ENCODE data around the gene BTRC. TPM values are rescaled to one million over a fixed set of nuclear protein-coding genes. Genes with fewer than 3 reads are reported as not detected.
"Not testable (repeated sequence)": the region's sequence is repeated elsewhere in the genome, so short reads cannot be mapped to it uniquely, and the experiment has no call there.

The BTRC gene
- total RNA-seq, 1 donor from 2014 or later: 33.4 TPM

- intact Hi-C loops (cut with DNase I): no loop called here
- ATAC-seq (ENCODE audit: poor library complexity) (no peak), DNase-seq (no peak)
These were observed 21.1 kb downstream of the BTRC start for GRCh38 chr10:101375076-101375475.

- no peak for ATAC-seq (ENCODE audit: poor library complexity)
- intact Hi-C loops (cut with DNase I): no loop called here
- DNase-seq: no peak
These were observed 25.8 kb downstream of the BTRC start for GRCh38 chr10:101379663-101380352.

DNA sequence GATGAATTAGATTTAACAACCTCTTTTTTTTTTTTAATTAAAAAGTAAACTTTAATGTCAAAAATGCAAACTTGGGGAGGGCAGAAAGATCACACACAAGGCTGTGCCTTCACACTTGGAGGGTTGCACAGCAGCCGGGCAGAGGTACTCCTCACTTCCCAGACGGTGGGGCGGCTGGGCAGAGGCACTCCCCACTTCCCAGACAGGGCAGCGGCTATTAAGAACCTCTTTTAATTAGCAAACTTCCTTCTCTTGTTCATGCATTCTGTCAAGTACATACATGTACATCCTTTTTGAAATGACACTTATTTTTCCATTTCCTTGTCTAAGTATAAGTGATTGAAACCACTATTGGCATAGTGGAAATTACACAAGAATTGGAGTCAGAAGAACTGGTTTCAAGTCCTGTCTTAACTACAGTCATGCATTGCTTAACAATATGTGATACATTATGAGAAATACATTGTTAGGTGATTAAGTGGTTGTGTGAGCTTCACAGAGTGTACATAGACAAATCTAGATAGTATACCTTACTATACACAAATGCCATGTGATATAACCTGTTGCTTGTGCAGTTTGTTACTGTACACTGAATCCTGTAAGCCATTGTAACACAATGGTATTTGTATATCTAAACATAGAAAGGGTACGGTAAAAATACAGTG, 26.5 kb downstream of the BTRC start:
- ATAC-seq (ENCODE audit: poor library complexity) (no peak), DNase-seq (no peak)
- intact Hi-C loops (cut with DNase I): no loop called here

DNA sequence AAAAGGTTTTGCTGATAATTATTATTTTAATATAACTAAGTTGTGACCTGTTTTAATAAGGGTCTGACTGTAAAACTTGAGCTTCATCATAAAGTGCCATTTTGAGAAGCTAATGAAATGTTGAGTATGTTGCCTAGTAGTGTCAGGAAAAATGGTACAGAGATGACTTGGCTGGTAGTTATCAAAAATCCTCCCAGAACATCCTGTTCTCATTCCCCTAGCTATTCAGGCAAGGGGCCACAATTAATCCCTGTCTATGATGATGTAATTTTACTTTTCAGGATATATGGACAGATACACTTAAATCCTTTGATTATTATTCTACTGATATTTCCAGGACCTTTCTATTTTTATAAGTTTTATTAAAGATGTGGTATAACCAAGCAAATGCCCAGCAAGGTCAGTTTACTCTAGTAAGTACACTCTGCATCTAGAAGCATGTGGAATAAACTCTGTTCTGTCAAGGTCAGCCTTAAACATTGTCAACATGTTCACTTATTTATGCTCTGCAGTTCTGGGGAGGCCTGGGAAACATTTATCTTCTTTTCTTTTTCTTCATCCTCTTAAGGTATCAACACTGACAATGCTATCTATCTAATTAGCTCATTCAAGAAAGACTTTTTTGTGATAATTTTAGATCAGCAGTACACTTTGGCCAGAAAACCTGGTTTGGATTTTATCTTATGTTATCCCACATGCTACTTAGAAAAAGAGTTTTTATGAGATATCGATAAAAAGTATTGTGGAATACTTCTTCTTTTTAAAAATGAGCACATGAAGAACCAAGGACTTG, 32.1 kb downstream of the BTRC start:
- ATAC-seq (ENCODE audit: poor library complexity): peak; percentile 80
- intact Hi-C loops (cut with DNase I): no loop called here

DNA sequence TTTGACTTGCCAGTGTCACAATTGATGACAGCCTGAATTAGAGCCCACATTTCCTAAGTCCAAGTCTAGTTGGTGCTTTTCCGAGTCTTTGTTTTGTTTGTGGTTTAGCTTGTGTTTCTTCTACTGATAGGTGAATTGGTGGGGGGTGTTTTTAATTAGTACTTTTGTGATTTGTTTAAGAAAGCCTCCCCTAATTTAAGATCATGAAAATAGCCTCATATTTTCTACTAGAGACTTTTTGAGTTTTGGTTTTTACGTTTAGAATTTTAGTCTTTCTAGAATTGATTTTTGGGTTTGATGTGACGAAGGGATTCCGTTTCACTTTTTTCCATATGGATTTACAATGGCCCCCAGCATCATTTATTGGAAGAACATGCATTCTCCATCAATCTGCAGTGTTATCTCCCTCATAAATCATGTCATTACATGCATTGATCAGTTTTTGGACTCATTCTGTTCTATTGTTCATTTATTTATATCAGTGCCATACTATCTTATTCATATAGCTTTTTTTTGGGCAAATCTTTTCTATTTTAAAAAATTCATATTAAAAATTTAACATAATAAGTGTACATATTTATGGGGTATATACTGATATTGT, 32.8 kb downstream of the BTRC start:
- ATAC-seq (ENCODE audit: poor library complexity): no peak
- intact Hi-C loops (cut with DNase I): no loop called here
- no peak for DNase-seq

More for the DNA sequence above, 32.1 kb downstream of the BTRC start:
- no peak for DNase-seq

DNA sequence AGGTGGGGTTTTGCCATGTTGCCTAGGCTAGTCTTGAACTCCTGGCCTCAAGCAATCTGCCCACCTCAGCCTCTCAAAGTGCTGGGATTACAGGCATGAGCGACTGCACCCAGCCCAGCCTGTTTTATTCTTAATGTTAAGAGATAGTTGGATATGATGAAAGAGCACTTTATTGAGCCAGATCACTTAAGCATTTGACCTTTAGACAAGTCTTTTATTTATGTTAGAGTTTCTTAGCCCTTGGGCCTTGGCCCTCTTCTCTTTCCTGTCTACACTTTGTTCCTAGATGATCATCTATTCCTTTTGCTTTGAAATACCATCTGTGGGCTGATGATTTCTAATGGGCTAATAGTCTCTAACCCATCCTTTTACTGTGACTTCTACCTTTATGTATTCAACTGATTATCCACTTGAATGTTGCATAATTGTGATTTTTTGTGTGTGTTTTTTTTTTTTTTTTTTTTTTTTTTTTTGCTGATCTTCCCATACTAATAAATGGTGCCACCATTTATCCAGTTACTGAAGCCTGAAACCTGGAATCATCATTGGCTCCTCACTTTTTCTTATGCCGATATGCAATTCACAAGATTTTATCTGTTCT, 34.8 kb downstream of the BTRC start:
- intact Hi-C loops (cut with DNase I): no loop called here
- no peak for ATAC-seq (ENCODE audit: poor library complexity)
- no peak for DNase-seq

GRCh38 chr10:101389532-101389931, 35.6 kb downstream of the BTRC start:
- DNase-seq; ATAC-seq (ENCODE audit: poor library complexity); intact Hi-C loops (cut with DNase I): not testable (repeated sequence)

DNA sequence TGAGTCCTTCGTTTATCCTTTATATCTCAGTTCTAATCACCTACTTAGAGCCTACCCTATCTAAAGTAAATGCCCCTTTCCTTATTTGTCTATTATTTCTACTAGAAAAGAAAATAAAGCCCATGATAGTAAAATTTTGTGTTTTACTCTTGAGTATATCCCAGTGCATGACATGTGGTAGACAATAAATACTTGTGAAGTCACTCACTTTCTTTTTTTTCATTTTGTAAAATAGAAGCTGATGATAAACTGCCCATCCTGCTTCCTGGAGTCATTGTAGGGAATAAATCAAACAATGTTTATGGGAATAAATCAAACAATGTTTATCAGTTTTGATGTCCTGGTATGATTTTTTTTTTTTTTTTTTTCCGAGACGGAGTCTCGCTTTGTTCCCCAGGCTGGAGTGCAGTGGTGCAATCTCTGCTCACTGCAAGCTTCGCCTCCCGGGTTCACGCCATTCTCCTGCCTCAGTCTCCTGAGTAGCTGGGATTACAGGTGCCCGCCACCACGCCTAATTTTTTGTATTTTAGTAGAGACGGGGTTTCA, 36.1 kb downstream of the BTRC start:
- ATAC-seq (ENCODE audit: poor library complexity): no peak
- intact Hi-C loops (cut with DNase I): no loop called here

GRCh38 chr10:101393378-101393777, 39.4 kb downstream of the BTRC start:
- intact Hi-C loops (cut with DNase I): no loop called here
- DNase-seq (no peak), ATAC-seq (ENCODE audit: poor library complexity) (no peak)

More for the DNA sequence above, 36.1 kb downstream of the BTRC start:
- DNase-seq: no peak

- no peak for DNase-seq
- ATAC-seq (ENCODE audit: poor library complexity): peak; percentile 66
- intact Hi-C loops (cut with DNase I): no loop called here
These were observed 40.7 kb downstream of the BTRC start for GRCh38 chr10:101394524-101395133.

DNA sequence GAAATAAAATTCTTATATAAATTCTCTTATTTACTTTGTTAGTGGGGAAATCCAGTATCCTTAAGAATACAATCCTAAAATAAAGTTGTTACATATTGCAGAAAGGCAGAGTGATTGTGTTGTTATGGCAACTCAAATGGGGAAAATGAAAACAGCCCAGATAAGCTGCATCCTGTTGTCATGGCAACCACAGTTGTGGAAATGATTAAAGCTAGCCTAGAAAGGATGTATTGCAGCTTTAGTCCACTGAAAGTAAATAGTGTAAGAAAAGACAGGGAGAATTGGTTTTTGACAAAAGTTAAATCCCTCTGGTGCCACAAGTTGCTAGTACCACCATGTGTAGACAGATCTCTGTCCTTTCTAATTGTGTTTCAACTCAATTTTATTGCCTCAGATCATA, 43.2 kb downstream of the BTRC start:
- intact Hi-C loops (cut with DNase I): no loop called here
- DNase-seq: no peak
- ATAC-seq (ENCODE audit: poor library complexity): peak; percentile 34

DNA sequence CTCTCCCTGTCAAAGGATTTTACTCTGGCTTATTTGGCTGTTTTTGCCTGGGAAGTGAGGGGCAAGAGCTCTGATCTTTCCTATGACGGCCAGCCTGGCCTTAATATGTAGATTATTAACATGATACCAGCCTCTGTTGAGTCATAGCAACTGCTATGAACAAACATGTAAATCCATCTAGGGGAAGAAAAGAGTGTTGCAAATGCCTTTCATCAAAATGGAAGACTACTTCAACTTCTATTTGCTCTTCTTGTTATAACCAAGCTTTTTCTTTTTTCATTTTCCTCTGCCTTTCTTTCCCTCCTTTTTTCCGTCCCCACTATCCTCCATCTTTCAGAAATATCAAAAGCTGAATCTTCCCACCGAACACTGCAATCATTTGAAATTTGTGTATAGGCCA, 46.6 kb downstream of the BTRC start:
- intact Hi-C loops (cut with DNase I): no loop called here
- ATAC-seq (ENCODE audit: poor library complexity) (no peak), DNase-seq (no peak)

DNA sequence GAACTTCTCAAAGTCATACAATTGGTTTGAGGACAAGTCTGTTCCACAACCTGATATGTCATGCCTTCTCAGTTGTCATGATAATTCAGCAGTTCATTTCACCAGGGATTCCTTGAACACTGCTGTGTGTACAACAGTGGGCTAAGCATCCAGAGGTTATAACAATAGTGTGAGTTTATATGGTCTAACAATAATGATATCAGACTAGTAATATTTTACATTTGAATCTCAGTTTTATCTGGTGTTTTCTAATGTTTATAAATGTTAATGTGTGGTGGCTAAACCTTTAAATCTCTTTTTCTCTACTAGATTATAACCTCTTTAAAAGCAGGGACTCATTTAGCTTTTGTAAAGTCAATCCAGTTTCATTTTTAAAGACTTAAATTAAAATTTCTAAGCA, 48.7 kb downstream of the BTRC start:
- intact Hi-C loops (cut with DNase I): no loop called here
- DNase-seq (no peak), ATAC-seq (ENCODE audit: poor library complexity) (no peak)

GRCh38 chr10:101403161-101403560, 49.2 kb downstream of the BTRC start:
- DNase-seq (no peak), ATAC-seq (ENCODE audit: poor library complexity) (no peak)
- intact Hi-C loops (cut with DNase I): no loop called here

DNA sequence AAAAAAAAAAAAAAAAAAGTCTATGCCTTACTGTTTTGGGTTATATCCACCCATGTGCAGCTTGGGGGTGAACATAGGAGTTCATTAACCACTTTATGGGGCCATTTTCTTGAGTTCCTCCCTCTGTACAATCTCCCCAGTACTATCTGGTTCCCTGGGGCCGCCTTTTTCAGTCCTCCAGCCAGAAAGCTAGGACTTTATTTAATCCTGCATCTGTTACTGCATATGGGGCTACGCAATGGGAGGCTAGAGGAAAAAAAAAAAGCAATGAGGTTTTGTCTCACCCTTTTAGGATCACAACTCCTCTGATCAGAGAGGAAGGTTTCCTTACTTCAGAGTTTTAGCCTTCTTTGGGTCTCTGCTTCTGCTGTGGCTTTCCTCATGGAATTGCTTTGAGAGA, 51.0 kb downstream of the BTRC start:
- no peak for DNase-seq
- intact Hi-C loops (cut with DNase I): no loop called here
- ATAC-seq (ENCODE audit: poor library complexity): no peak

GRCh38 chr10:101411598-101411997, 57.6 kb downstream of the BTRC start:
- ATAC-seq (ENCODE audit: poor library complexity) (no peak), DNase-seq (no peak)
- intact Hi-C loops (cut with DNase I): no loop called here

DNA sequence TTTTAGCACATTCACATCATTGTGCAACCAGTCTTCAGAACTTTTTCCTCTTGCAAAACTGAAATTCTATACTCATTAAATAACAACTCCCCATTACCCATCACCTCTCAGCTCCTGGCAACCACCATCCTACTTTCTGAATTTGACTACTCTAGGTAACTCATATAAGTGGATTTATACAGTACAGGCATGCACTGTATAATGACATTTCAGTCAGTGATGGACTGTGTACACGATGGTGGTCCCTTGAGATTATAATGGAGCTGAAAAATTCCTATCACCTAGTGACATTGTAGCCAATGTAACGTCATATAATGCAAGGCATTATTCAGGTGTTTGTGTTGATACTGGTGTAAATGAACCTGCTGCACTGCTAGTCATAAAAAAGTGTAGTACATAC, 60.1 kb downstream of the BTRC start:
- intact Hi-C loops (cut with DNase I): no loop called here

DNA sequence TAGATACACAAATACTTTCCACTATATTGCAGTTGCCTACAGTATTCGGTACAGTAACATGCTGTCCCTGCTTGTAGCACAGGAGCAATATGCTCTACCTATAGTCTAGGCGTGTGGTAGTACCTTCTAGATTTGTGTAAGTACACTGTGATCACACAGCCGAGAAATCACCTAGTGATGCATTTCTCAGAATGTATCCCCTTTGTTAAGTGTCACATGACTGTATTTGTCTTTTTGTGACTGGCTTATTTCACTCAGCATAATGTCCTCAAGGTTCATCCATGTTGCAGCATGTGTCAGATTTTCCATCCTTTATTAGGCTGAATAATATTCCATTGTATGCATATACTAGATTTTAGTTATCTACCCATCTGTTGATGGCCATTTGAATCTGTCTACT, 61.9 kb downstream of the BTRC start:
- intact Hi-C loops (cut with DNase I): no loop called here
- ATAC-seq (ENCODE audit: poor library complexity) (no peak), DNase-seq (no peak)

More for the DNA sequence above, 60.1 kb downstream of the BTRC start:
- ATAC-seq (ENCODE audit: poor library complexity) (no peak), DNase-seq (no peak)
